Stimulated activated CD8-positive, alpha-beta memory T cell treated with anti-CD3 and anti-CD28 coated beads, Interleukin-12 subunit alpha, Interleukin-12 subunit beta, amount 100 ng/mL, for 1 hour (primary cell): ENCODE data around the gene SLC25A48.

Experiments used
- DNase-seq: peaks from one replicate; pipeline ENCODE4 v3.0.0-alpha.2; 2020; ENCODE audit warnings: low read depth

The SLC25A48 gene

DNA sequence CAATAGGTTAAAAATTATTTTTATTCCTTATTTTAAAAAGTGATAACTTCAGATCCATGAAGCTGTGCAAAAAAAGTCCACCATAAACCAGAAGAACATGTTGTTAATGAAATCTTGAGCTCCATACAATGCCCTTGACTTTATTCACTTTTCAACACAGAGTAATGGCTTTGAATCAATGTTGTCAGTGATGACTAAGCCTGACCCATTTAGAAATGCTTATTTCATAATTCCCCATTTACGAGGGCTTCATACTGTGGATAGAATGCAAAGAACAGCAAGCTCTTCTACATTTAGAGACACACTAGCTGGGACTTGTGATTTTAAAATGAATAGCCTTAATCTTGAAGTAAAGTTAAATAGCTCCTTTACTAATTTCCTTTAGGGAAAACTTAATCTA, 86.9 kb downstream of the SLC25A48 start:
- DNase-seq: no peak

DNA sequence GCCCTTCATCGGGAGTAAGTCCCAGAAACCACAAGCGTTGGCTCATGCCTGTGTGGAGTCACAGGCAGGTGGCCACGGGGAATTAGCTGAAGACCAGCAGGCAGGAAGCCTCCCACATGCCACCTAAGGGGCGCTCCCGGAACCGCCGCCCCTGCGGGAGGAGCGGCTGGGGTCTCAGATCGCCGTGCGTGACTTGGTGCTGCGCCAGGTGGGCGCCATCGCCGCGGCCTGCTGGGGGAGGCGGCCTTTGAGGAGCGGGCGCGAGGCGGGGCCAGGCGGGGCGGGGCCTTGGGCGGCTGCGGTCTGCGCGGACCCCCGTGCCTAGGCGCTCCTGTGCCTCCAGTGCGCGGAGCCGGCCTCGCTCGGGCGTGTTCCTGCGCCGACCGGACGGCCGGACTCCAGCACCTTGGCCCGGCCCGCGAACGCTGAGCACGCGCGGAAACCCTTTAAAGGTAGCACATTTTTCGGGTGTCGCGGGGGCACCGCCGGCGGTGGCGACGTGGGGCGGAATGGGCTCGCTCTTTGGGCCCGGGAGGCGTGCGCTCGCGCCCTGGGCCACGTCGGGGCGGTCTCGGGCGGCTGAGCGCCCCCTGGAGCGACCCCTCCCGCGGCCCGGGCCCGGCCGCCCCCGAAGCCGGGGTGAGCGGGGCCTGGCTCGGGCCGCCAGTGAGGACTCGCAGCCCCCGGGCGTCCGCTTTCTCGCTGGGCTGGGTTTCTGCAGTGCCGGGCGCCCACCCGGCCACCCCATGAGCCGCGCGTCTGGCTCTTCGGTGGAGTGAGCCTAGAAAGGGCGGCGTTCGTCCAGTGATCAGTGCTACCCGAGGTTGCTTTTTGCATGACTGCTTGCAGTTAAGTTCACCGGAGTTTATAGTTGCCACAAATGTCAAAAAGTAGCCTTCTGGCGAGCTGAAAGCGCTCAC, 95.8 kb downstream of the SLC25A48 start:
- no peak for DNase-seq

DNA sequence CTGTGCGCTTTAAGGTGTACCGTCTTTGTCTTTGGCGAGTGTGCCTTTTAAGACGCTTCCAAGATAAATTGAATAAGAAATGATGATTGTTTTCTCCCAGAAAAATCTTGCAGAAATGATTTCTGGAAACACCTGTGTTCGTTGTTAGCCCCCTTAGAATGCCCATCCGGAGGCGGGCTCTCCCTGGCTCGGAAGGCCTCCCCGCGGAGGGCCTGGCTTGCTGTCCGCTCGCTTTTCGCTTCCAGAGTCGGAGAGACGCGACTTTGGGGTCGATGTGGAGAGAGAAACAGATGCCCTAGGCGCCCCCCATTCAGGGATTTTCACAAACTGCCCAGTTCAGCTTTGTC, 96.5 kb downstream of the SLC25A48 start:
- DNase-seq: no peak

- DNase-seq: no peak
Observed at GRCh38 chr5:135934939-135935338, 100.5 kb downstream of the SLC25A48 start.

- no peak for DNase-seq
Observed at GRCh38 chr5:135937245-135937911, 102.9 kb downstream of the SLC25A48 start.
